Stimulated activated CD4-positive, alpha-beta T cell treated with anti-CD3 and anti-CD28 coated beads, Interleukin-2, amount 100 ng/mL, for 4 hours (primary cell): Measurements from ENCODE around the gene DDX23.
"Not testable (repeated sequence)": the region's sequence is repeated elsewhere in the genome, so short reads cannot be mapped to it uniquely, and the experiment has no call there.

Experiments used
- DNase-seq: peaks from one replicate; pipeline ENCODE4 v3.0.0-alpha.2; 2020; ENCODE audit warnings: low read depth

The DDX23 gene

GRCh38 chr12:48862760-48863159 lies 10.8 kb upstream of the DDX23 start:
- no peak for DNase-seq

- DNase-seq, result no peak
Measured at GRCh38 chr12:48861111-48861510, 9.1 kb upstream of the DDX23 start.

GRCh38 chr12:48860236-48860635 lies 8.3 kb upstream of the DDX23 start:
- DNase-seq, result not testable (repeated sequence)

- no peak for DNase-seq
Measured at GRCh38 chr12:48859607-48860006, 7.6 kb upstream of the DDX23 start.

- no peak for DNase-seq
Measured at GRCh38 chr12:48858043-48858442, 6.1 kb upstream of the DDX23 start.

GRCh38 chr12:48857278-48857994 lies 5.5 kb upstream of the DDX23 start:
- no peak for DNase-seq

GRCh38 chr12:48856379-48856778 lies 4.4 kb upstream of the DDX23 start:
- DNase-seq, result no peak

GRCh38 chr12:48854932-48855331 lies 3.0 kb upstream of the DDX23 start:
- not testable (repeated sequence) for DNase-seq

- DNase-seq, result no peak
Measured at GRCh38 chr12:48854488-48854887, 2.5 kb upstream of the DDX23 start.

GRCh38 chr12:48852734-48853688 lies 1.0 kb upstream of the DDX23 start:
- DNase-seq, result peak; percentile 79

- DNase-seq, result not testable (repeated sequence)
Measured at GRCh38 chr12:48842021-48842420, 9.9 kb downstream of the DDX23 start.

- DNase-seq, result no peak
Measured at GRCh38 chr12:48838048-48838447, 13.9 kb downstream of the DDX23 start.

GRCh38 chr12:48832321-48833060 lies 19.5 kb downstream of the DDX23 start:
- no peak for DNase-seq

GRCh38 chr12:48831257-48831656 lies 20.7 kb downstream of the DDX23 start:
- no peak for DNase-seq

GRCh38 chr12:48828841-48829575 lies 23.0 kb downstream of the DDX23 start:
- DNase-seq, result no peak

- no peak for DNase-seq
Measured at GRCh38 chr12:48828293-48828692, 23.7 kb downstream of the DDX23 start.

GRCh38 chr12:48827513-48828096 lies 24.4 kb downstream of the DDX23 start:
- no peak for DNase-seq

- DNase-seq, result no peak
Measured at GRCh38 chr12:48827026-48827425, 24.9 kb downstream of the DDX23 start.

- DNase-seq, result no peak
Measured at GRCh38 chr12:48826209-48826855, 25.6 kb downstream of the DDX23 start.

- DNase-seq, result no peak
Measured at GRCh38 chr12:48824905-48825304, 27.1 kb downstream of the DDX23 start.

- no peak for DNase-seq
Measured at GRCh38 chr12:48824112-48824511, 27.9 kb downstream of the DDX23 start.
